GM19467 (cell line): ENCODE data around the gene CFD.
"Not testable (repeated sequence)": the region's sequence is repeated elsewhere in the genome, so short reads cannot be mapped to it uniquely, and the experiment has no call there.

Experiments
- ATAC-seq: cut with Tn5 transposase; IDR thresholded peaks from one replicate; pipeline ENCODE4 v1.9.1; 2021; ENCODE audit warnings: mild to moderate bottlenecking, moderate library complexity; ENCODE audit not compliant: unreplicated experiment

CFD gene

GRCh38 chr19:825897-826644 is 33.4 kb upstream of the CFD start:
- ATAC-seq: no peak

GRCh38 chr19:827314-827709 is 32.2 kb upstream of the CFD start:
- ATAC-seq: no peak

- no peak for ATAC-seq
Observed at GRCh38 chr19:827710-828321, 31.6 kb upstream of the CFD start, which contains the start of gene AZU1. AZU1 (plus strand) TSS chr19:827837; CDS start chr19:827847, 10 bp downstream.

GRCh38 chr19:829129-829758 is 30.2 kb upstream of the CFD start:
- no peak for ATAC-seq

- ATAC-seq: no peak
Observed at GRCh38 chr19:831407-832369, 27.8 kb upstream of the CFD start.

- no peak for ATAC-seq
Observed at GRCh38 chr19:834216-834615, 25.2 kb upstream of the CFD start.

- ATAC-seq: no peak
Observed at GRCh38 chr19:835210-835810, 24.2 kb upstream of the CFD start.

- no peak for ATAC-seq
Observed at GRCh38 chr19:840519-841206, 18.8 kb upstream of the CFD start, which contains the start of gene PRTN3. PRTN3 (plus strand) TSS chr19:840999; CDS start chr19:841009, 10 bp downstream.

- not testable (repeated sequence) for ATAC-seq
Observed at GRCh38 chr19:842802-843179, 16.7 kb upstream of the CFD start.

GRCh38 chr19:843180-843835 is 16.2 kb upstream of the CFD start:
- no peak for ATAC-seq

- ATAC-seq: no peak
Observed at GRCh38 chr19:843836-844545, 15.5 kb upstream of the CFD start.

GRCh38 chr19:844546-844971 is 14.9 kb upstream of the CFD start:
- ATAC-seq: no peak

GRCh38 chr19:845707-846521 is 13.6 kb upstream of the CFD start:
- no peak for ATAC-seq

- no peak for ATAC-seq
Observed at GRCh38 chr19:848386-848921, 11.0 kb upstream of the CFD start.

GRCh38 chr19:849195-849594 is 10.3 kb upstream of the CFD start:
- not testable (repeated sequence) for ATAC-seq

- no peak for ATAC-seq
Observed at GRCh38 chr19:850221-850978, 9.1 kb upstream of the CFD start.

GRCh38 chr19:850979-851335 is 8.5 kb upstream of the CFD start:
- no peak for ATAC-seq
